GM12865 (cell line): ENCODE data around the gene QSER1.
"Not testable (repeated sequence)": the region's sequence is repeated elsewhere in the genome, so short reads cannot be mapped to it uniquely, and the experiment has no call there.

Experiments used
- DNase-seq: peaks from one replicate; pipeline ENCODE4 v3.0.0; 2010; ENCODE audit warnings: low read depth
- H3K4me3 ChIP-seq: 2 replicates; pipeline ENCODE4 v1.5.1; 2011; ENCODE audit warnings: mild to moderate bottlenecking, low read depth, low read length, control low read depth
- CTCF ChIP-seq: IDR thresholded peaks from 2 replicates; pipeline ENCODE4 v1.5.1; 2011; ENCODE audit warnings: low read length, control low read depth, low read depth, inconsistent platforms; ENCODE audit not compliant: insufficient read depth; ENCODE audit errors: missing control alignments

QSER1 gene

DNA sequence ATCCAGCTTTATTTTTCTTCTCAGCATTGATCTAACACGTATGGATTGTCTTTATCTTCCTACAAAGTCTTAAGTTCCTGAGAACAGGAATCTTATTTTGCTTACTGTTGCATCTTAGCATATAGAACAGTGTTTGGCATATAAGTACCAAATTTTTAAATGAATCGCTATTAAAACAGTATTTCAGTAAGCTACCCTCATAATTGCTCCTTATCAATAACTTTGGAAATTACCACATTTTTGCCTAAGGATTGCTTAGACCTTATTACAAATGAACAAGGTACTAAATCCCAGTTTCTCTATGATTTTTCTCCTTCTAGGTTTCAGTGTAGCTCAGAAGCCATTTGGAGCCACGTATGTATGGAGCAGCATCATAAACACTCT, 132.7 kb downstream of the QSER1 start:
- no peak for TF ChIP-seq CTCF

DNA sequence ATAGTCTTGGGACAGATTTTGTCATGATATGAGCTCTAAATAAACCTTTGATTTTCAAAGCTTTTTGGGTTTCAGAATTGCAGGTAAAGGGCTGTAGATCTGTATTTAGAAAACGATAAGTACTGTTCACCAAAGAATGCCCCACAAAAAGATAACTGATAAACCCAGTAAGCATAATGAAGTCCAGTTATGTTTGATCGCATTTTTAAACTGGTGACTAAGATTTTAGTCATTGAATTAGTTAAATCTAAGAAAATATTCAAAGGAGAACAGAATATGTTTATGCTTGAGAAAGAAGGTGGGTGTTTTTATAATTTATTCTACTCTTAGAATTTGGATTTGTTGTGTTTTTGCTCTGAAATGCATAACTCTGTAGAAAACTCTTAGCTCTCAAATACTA, 134.6 kb downstream of the QSER1 start:
- no peak overlapping the region for H3K4me3 ChIP-seq
- no peak for DNase-seq
- TF ChIP-seq CTCF, result no peak

More for the DNA sequence above, 132.7 kb downstream of the QSER1 start:
- DNase-seq, result no peak
- no peak overlapping the region for H3K4me3 ChIP-seq

GRCh38 chr11:33027846-33028536, 135.4 kb downstream of the QSER1 start:
- TF ChIP-seq CTCF, result no peak
- H3K4me3 ChIP-seq, result no peak overlapping the region
- DNase-seq, result no peak

- H3K4me3 ChIP-seq, result no peak overlapping the region
- no peak for TF ChIP-seq CTCF
- no peak for DNase-seq
Observed at GRCh38 chr11:33028537-33028914, 135.9 kb downstream of the QSER1 start.

GRCh38 chr11:33029218-33029617, 136.6 kb downstream of the QSER1 start:
- H3K4me3 ChIP-seq, DNase-seq: not testable (repeated sequence)
